GM21737 (cell line): ENCODE measurements around the gene OR51E2.

Experiments used
- ATAC-seq: cut with Tn5 transposase; IDR thresholded peaks from one replicate; pipeline ENCODE4 v1.9.1; 2021; ENCODE audit warnings: mild to moderate bottlenecking, moderate library complexity; ENCODE audit not compliant: unreplicated experiment

Gene OR51E2

GRCh38 chr11:4664183-4664582 is 33.5 kb downstream of the OR51E2 start:
- no peak for ATAC-seq

GRCh38 chr11:4662876-4663275 is 34.8 kb downstream of the OR51E2 start:
- no peak for ATAC-seq

GRCh38 chr11:4658629-4659445 is 38.8 kb downstream of the OR51E2 start:
- ATAC-seq, result no peak

- no peak for ATAC-seq
These were observed 42.9 kb downstream of the OR51E2 start for GRCh38 chr11:4654635-4655369.

DNA sequence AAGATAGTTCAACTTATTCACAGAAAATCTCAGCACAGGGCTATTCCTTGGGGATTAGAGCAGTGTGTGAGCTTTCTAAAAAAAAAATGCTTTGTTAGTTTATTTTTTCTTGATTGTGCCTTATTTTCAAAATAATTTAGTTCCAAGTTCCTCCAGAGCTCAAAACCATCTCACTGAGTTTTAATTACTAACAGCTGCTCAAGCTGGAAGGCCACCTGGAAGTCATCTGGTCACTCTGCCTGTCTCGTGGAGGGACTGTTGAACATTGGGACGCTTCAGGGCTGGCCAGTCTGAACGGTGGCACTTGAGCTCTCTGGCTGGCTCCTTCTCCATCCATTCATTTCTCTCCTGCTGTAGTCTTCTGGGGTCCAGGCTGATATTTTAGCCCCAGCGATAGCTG is 49.9 kb downstream of the OR51E2 start:
- no peak for ATAC-seq

DNA sequence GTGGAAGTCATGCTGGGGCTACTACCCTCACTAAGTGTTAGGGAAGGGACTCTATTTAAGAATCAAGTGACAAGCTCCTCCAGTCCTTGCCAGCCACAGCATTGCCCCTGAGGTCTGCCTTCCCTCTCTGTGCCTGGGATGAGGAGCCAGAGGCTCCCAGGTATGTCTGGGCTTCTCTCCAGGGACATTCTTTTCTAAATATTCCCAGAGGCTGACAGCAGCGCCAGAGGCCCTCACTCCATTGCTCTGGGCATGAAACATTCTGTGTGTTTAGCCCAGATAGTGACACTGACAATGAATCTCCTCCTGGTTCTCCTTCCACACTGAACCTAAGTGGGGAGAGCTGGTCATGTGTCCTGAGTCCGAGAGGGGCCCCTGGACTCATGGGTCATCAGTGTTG is 51.7 kb downstream of the OR51E2 start:
- ATAC-seq, result no peak

DNA sequence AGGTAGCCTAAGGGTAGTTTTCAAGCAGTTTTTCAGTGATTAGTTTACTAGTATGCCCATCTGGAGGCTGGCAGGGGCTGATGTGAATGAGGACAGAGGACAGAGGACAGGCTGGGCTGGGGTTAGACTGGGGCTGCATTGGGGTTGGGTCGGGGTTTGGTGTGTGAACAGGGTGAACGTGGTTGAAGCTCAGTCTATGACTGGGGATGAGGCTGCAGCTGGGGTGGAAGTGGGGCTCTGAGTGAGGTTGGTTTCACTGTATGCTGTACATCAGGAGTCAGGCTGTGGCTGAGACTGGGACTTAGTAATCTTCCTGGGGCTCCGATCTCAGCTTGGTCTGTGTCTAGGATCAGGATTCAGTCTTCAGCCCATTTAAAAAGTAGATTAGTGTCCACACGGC is 53.4 kb downstream of the OR51E2 start:
- ATAC-seq, result no peak

GRCh38 chr11:4643682-4644081 is 54.0 kb downstream of the OR51E2 start, which contains the start of gene OR51E1:
TSS of gene OR51E1 (plus strand) at chr11:4643982. CDS start at chr11:4652527, 8,545 bp downstream.
- no peak for ATAC-seq

DNA sequence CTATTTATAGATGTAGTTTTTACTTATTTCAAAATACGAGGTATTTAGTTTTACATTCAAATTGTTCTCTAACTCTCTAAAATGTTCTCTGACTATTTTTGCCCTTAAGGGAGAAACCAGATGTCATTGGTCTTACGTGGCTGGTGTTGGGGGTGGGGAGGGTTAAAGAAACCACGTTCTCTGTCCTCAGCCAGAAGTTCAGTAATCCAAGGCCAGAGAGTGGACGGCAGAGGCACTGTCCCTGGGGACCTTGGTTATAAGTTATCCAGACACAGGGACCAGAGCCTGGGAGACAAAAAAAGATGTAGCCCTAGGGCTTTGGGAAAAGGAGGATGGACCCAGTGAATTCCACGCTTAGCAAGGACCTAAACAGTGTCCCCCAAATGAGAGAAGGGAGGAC is 54.6 kb downstream of the OR51E2 start:
- ATAC-seq, result no peak

GRCh38 chr11:4642043-4642442 is 55.6 kb downstream of the OR51E2 start:
- no peak for ATAC-seq

DNA sequence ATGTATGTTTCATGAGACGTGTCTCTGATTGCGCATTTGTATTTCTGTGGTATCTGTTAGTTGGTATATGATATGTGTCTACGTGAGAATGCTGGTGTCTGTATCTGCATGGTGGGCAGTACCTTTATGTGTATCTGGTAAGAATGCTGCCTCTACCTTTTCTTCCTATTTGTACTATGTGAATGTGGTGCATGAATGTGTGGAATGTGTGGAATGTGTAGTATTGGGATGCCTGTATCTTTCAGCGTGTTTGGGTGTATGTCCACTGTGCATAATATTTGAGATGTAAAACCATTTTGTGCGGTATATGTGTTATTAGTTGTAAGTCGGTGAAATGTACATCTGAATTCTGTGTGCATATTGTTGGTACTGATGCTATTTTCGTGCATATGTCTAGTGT is 56.2 kb downstream of the OR51E2 start:
- no peak for ATAC-seq

- no peak for ATAC-seq
These were observed 57.7 kb downstream of the OR51E2 start for GRCh38 chr11:4639931-4640330.

DNA sequence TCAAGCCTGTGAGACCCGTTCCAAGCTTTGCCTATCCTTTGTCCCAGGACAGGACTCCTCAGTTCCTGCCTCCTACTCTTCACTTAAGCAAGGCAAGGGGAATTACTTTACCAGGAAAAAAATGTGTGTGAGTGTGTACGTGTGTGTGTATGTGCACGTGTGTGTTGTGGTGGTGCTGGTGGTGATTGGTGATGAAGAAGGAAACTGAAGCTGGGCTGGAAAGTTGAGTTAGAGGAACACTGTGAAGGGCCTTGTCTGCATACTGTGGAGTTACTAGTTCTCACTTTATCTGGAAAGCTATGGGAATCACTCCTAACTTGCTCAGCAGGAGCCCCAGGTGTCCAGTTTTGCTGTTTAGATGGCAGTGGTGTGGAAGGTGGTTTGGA is 60.0 kb downstream of the OR51E2 start:
- no peak for ATAC-seq

GRCh38 chr11:4636962-4637661 is 60.5 kb downstream of the OR51E2 start, which contains the start of gene OR51D1:
TSS of gene OR51D1 (plus strand) at chr11:4637477. CDS start at chr11:4639791, 2,314 bp downstream.
- peak; percentile 80 for ATAC-seq

GRCh38 chr11:4636136-4636535 is 61.5 kb downstream of the OR51E2 start:
- no peak for ATAC-seq
